ENCODE data around the gene LFNG. TPM values are rescaled to one million over a fixed set of nuclear protein-coding genes. Genes with fewer than 3 reads are reported as not detected.
A peak's percentile ranks its signal among the peaks of the same experiment; 100 is the strongest.

Gene LFNG
- total and polyA plus RNA-seq, 9 of the 15 experiments (the other 6 are each of a cell fraction or from before 2014, with no cell fraction given): 0.03 to 0.89 (median 0.25) TPM; not detected in 1

GRCh38 chr7:2559283-2559950 lies 39.8 kb downstream of the LFNG start (continued):
- TF ChIP-seq CBX3 (IDR thresholded peaks at IDR 0.05; ENCODE audit: borderline replicate concordance in 1 of 2, low read length in 2 of 2) (0 out of 3 replicates have a peak, but pooled peaks of 1 of the 2 experiments have one; percentile 54), ZNF589 (CRISPR knock-in tag; IDR thresholded peaks at IDR 0.05; ENCODE audit: low read depth) (no peak), SRSF9 (IDR thresholded peaks at IDR 0.05; ENCODE audit: borderline replicate concordance, low read depth, low read length) (no peak), E2F6 (IDR thresholded peaks at IDR 0.05; ENCODE audit: borderline replicate concordance in 1 of 2, extremely low read depth in 1 of 2, insufficient read depth in 1 of 2, insufficient read length in 1 of 2, low read depth in 1 of 2, low read length in 1 of 2, poor library complexity in 1 of 2, severe bottlenecking in 1 of 2) (no peak), JUN (IDR thresholded peaks at IDR 0.05; ENCODE audit: borderline replicate concordance, low read depth, low read length) (no peak), JUN (CRISPR knock-in tag; IDR thresholded peaks at IDR 0.05; ENCODE audit: borderline replicate concordance) (no peak), ZNF436 (CRISPR knock-in tag; IDR thresholded peaks at IDR 0.05) (peak; percentile 98), MAFF (IDR thresholded peaks at IDR 0.05; ENCODE audit: low read length) (no peak), ETV5 (CRISPR knock-in tag; IDR thresholded peaks at IDR 0.05; ENCODE audit: low read depth) (no peak), SRSF7 (optimal IDR thresholded peaks at IDR 0.05; ENCODE audit: low read depth, low read length) (no peak), BCL6 (CRISPR knock-in tag; IDR thresholded peaks at IDR 0.05) (no peak), NR3C1 (CRISPR knock-in tag; IDR thresholded peaks at IDR 0.05) (no peak), PKNOX1 (IDR thresholded peaks at IDR 0.05) (no peak), FOS (IDR thresholded peaks at IDR 0.05; ENCODE audit: extremely low read depth, insufficient read length) (no peak), CLOCK (CRISPR knock-in tag; IDR thresholded peaks at IDR 0.05; ENCODE audit: borderline replicate concordance) (no peak), SIX5 (IDR thresholded peaks at IDR 0.05; ENCODE audit: borderline replicate concordance in 1 of 2, insufficient read depth in 1 of 2, low read depth in 1 of 2, low read length in 2 of 2) (no peak), ZNF696 (CRISPR knock-in tag; conservative IDR thresholded peaks at IDR 0.05) (no peak)
- TF ChIP-seq, protein P1, sequence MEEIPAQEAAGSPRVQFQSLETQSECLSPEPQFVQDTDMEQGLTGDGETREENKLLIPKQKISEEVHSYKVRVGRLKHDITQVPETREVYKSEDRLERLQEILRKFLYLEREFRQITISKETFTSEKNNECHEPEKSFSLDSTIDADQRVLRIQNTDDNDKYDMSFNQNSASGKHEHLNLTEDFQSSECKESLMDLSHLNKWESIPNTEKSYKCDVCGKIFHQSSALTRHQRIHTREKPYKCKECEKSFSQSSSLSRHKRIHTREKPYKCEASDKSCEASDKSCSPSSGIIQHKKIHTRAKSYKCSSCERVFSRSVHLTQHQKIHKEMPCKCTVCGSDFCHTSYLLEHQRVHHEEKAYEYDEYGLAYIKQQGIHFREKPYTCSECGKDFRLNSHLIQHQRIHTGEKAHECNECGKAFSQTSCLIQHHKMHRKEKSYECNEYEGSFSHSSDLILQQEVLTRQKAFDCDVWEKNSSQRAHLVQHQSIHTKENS (CRISPR knock-in tag; IDR thresholded peaks at IDR 0.05): no peak
- TF ChIP-seq, protein P2, sequence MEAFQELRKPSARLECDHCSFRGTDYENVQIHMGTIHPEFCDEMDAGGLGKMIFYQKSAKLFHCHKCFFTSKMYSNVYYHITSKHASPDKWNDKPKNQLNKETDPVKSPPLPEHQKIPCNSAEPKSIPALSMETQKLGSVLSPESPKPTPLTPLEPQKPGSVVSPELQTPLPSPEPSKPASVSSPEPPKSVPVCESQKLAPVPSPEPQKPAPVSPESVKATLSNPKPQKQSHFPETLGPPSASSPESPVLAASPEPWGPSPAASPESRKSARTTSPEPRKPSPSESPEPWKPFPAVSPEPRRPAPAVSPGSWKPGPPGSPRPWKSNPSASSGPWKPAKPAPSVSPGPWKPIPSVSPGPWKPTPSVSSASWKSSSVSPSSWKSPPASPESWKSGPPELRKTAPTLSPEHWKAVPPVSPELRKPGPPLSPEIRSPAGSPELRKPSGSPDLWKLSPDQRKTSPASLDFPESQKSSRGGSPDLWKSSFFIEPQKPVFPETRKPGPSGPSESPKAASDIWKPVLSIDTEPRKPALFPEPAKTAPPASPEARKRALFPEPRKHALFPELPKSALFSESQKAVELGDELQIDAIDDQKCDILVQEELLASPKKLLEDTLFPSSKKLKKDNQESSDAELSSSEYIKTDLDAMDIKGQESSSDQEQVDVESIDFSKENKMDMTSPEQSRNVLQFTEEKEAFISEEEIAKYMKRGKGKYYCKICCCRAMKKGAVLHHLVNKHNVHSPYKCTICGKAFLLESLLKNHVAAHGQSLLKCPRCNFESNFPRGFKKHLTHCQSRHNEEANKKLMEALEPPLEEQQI (IDR thresholded peaks at IDR 0.05): no peak
